BLaER1 treated with 17β-estradiol and CSF1 and Interleukin-3, amounts not matched to agents 10 nM and 100 nM (cell line): ENCODE results near the gene MIB1.

Source experiments
- H3K27ac ChIP-seq, 11 experiments: shearing (Covaris generic); formaldehyde crosslinking; 2 replicates each; pipeline ENCODE4 v1.8.1; 2022
- H3K27me3 ChIP-seq, 11 experiments: shearing (Covaris generic); formaldehyde crosslinking; 2 replicates each; pipeline ENCODE4 v1.8.1; 2022
- H3K36me3 ChIP-seq, 11 experiments: shearing (Covaris generic); formaldehyde crosslinking; 2 replicates each; pipeline ENCODE4 v1.8.1; 2022
- H3K4me1 ChIP-seq, 10 experiments: shearing (Covaris generic); formaldehyde crosslinking; 2 replicates each; pipeline ENCODE4 v1.8.1; 2022
- H3K4me2 ChIP-seq, 11 experiments: shearing (Covaris generic); formaldehyde crosslinking; 2 replicates each; pipeline ENCODE4 v1.8.1; 2022
- H3K4me3 ChIP-seq, 10 experiments: shearing (Covaris generic); formaldehyde crosslinking; 2 replicates each; pipeline ENCODE4 v1.8.1; 2022
- H3K9ac ChIP-seq, 11 experiments: shearing (Covaris generic); formaldehyde crosslinking; 2 replicates each; pipeline ENCODE4 v1.8.1; 2022
- H3K9me3 ChIP-seq, 11 experiments: shearing (Covaris generic); formaldehyde crosslinking; replicated peaks in 1 of 11; 2 replicates each; pipeline ENCODE4 v1.8.1; 2022
- H4K20me1 ChIP-seq, 11 experiments: shearing (Covaris generic); formaldehyde crosslinking; 2 replicates each; pipeline ENCODE4 v1.8.1; 2022
- Cebpa-rat ChIP-seq, 11 experiments: shearing (Covaris generic); IDR thresholded peaks; 2 replicates each; pipeline ENCODE4 v1.8.1; 2022

The MIB1 gene

GRCh38 chr18:21857871-21858270 lies 117.3 kb downstream of the MIB1 start:
- H3K4me3 ChIP-seq, result no peak overlapping the region
- no peak for TF ChIP-seq Cebpa-rat (IDR thresholded peaks at IDR 0.05)
- H3K27ac ChIP-seq, result no peak overlapping the region
- 0 out of 22 replicates have a peak, but pooled peaks cover 0 to under 1% (median 0%) of the 10 kb centered on the region in 11 experiments for H4K20me1 ChIP-seq
- H3K9me3 ChIP-seq, result peaks cover 0 to 4% (median 2%) of the 10 kb centered on the region in 11 experiments; a peak in 5 of 22 replicates
- H3K4me2 ChIP-seq, result peak overlapping the region in 2 of 11 experiments; percentile 56 to 57; a peak in 2 of 22 replicates
- no peaks in the 10 kb centered on the region for H3K27me3 ChIP-seq
- peaks cover 6 to 20% (median 9%) of the 10 kb centered on the region in 10 experiments; a peak in 19 of 20 replicates for H3K4me1 ChIP-seq
- peaks cover 53 to 94% (median 77%) of the 10 kb centered on the region in 11 experiments for H3K36me3 ChIP-seq
- H3K9ac ChIP-seq, result no peak overlapping the region

- H3K27ac ChIP-seq, result no peak overlapping the region
- H3K4me1 ChIP-seq, result peaks cover 0 to 14% (median 3%) of the 10 kb centered on the region in 10 experiments; a peak in 17 of 20 replicates
- no peak overlapping the region for H3K4me3 ChIP-seq
- H3K27me3 ChIP-seq, result no peaks in the 10 kb centered on the region
- peak overlapping the region in 1 of 11 experiments; percentile 56; a peak in 1 of 22 replicates for H3K4me2 ChIP-seq
- peaks cover 0 to 8% (median 6%) of the 10 kb centered on the region in 11 experiments; a peak in 8 of 22 replicates for H3K9me3 ChIP-seq
- H3K9ac ChIP-seq, result no peak overlapping the region
- no peak for TF ChIP-seq Cebpa-rat (IDR thresholded peaks at IDR 0.05)
- H4K20me1 ChIP-seq, result no peaks in the 10 kb centered on the region
- peaks cover 60 to 98% (median 84%) of the 10 kb centered on the region in 11 experiments for H3K36me3 ChIP-seq
Measured at GRCh38 chr18:21858544-21858943, 118.0 kb downstream of the MIB1 start.

- TF ChIP-seq Cebpa-rat (IDR thresholded peaks at IDR 0.05), result no peak
- peaks cover 0 to 8% (median 6%) of the 10 kb centered on the region in 11 experiments; a peak in 8 of 22 replicates for H3K9me3 ChIP-seq
- no peak overlapping the region for H3K4me3 ChIP-seq
- H3K4me1 ChIP-seq, result peaks cover 0 to 8% (median 0%) of the 10 kb centered on the region in 10 experiments; a peak in 4 of 20 replicates
- no peak overlapping the region for H3K9ac ChIP-seq
- peaks cover 47 to 79% (median 62%) of the 10 kb centered on the region in 11 experiments for H3K36me3 ChIP-seq
- no peak overlapping the region for H3K4me2 ChIP-seq
- H3K27me3 ChIP-seq, result no peaks in the 10 kb centered on the region
- no peak overlapping the region for H3K27ac ChIP-seq
- H4K20me1 ChIP-seq, result no peaks in the 10 kb centered on the region
Measured at GRCh38 chr18:21864386-21864785, 123.8 kb downstream of the MIB1 start.

- H3K36me3 ChIP-seq, result peaks cover 43 to 72% (median 58%) of the 10 kb centered on the region in 11 experiments
- H3K27ac ChIP-seq, result no peak overlapping the region
- no peaks in the 10 kb centered on the region for H4K20me1 ChIP-seq
- H3K27me3 ChIP-seq, result no peaks in the 10 kb centered on the region
- peaks cover 0 to 11% (median 0%) of the 10 kb centered on the region in 10 experiments; a peak in 4 of 20 replicates for H3K4me1 ChIP-seq
- H3K4me3 ChIP-seq, result no peak overlapping the region
- TF ChIP-seq Cebpa-rat (IDR thresholded peaks at IDR 0.05), result no peak
- H3K4me2 ChIP-seq, result no peak overlapping the region
- H3K9me3 ChIP-seq, result peaks cover 0 to 8% (median 6%) of the 10 kb centered on the region in 11 experiments; a peak in 8 of 22 replicates
- no peak overlapping the region for H3K9ac ChIP-seq
Measured at GRCh38 chr18:21865043-21865442, 124.5 kb downstream of the MIB1 start.

- Histone ChIP-seq H4K20me1 (no peaks in the 10 kb centered on the region), H3K27me3 (no peaks in the 10 kb centered on the region), H3K4me3 (no peak overlapping the region), H3K4me2 (peak overlapping the region in 1 of 11 experiments; percentile 16; a peak in 1 of 22 replicates), H3K9ac (no peak overlapping the region), H3K4me1 (peaks cover 0 to 11% (median 0%) of the 10 kb centered on the region in 10 experiments; a peak in 4 of 20 replicates), H3K36me3 (peaks cover 15 to 49% (median 31%) of the 10 kb centered on the region in 11 experiments; a peak in 21 of 22 replicates), H3K9me3 (no peaks in the 10 kb centered on the region), H3K27ac (no peak overlapping the region)
- TF ChIP-seq Cebpa-rat (IDR thresholded peaks at IDR 0.05), result no peak
Measured at GRCh38 chr18:21868770-21869169, 128.2 kb downstream of the MIB1 start.

GRCh38 chr18:21889570-21889969 lies 149.0 kb downstream of the MIB1 start:
- Histone ChIP-seq H3K27me3 (no peaks in the 10 kb centered on the region), H3K9me3 (peaks cover 9 to 26% (median 16%) of the 10 kb centered on the region in 11 experiments), H3K9ac (no peak overlapping the region), H3K27ac (no peak overlapping the region), H3K36me3 (no peaks in the 10 kb centered on the region), H3K4me3 (no peak overlapping the region), H3K4me1 (no peaks in the 10 kb centered on the region), H3K4me2 (no peak overlapping the region), H4K20me1 (no peaks in the 10 kb centered on the region)
- TF ChIP-seq Cebpa-rat (IDR thresholded peaks at IDR 0.05), result no peak

- Histone ChIP-seq H3K27ac (no peak overlapping the region), H3K27me3 (no peaks in the 10 kb centered on the region), H4K20me1 (no peaks in the 10 kb centered on the region), H3K4me3 (no peak overlapping the region), H3K9ac (no peak overlapping the region), H3K36me3 (no peaks in the 10 kb centered on the region), H3K9me3 (0 out of 22 replicates have a peak, but pooled peaks cover 0 to 2% (median 0%) of the 10 kb centered on the region in 11 experiments), H3K4me1 (no peaks in the 10 kb centered on the region), H3K4me2 (no peak overlapping the region)
- TF ChIP-seq Cebpa-rat (IDR thresholded peaks at IDR 0.05), result peak in 2 of 11 experiments; percentile 7 to 40; a peak in 1 of 22 replicates
Measured at GRCh38 chr18:21894619-21895367, 154.2 kb downstream of the MIB1 start.

GRCh38 chr18:21896732-21897336 lies 156.2 kb downstream of the MIB1 start:
- H3K36me3 ChIP-seq, result no peaks in the 10 kb centered on the region
- no peak overlapping the region for H3K4me2 ChIP-seq
- H3K9ac ChIP-seq, result no peak overlapping the region
- no peaks in the 10 kb centered on the region for H4K20me1 ChIP-seq
- no peaks in the 10 kb centered on the region for H3K27me3 ChIP-seq
- TF ChIP-seq Cebpa-rat (IDR thresholded peaks at IDR 0.05), result no peak
- no peak overlapping the region for H3K27ac ChIP-seq
- no peak overlapping the region for H3K4me3 ChIP-seq
- no peaks in the 10 kb centered on the region for H3K9me3 ChIP-seq
- no peaks in the 10 kb centered on the region for H3K4me1 ChIP-seq

- no peak for TF ChIP-seq Cebpa-rat (IDR thresholded peaks at IDR 0.05)
- Histone ChIP-seq H3K4me2 (no peak overlapping the region), H4K20me1 (no peaks in the 10 kb centered on the region), H3K27ac (no peak overlapping the region), H3K36me3 (no peaks in the 10 kb centered on the region), H3K9ac (no peak overlapping the region), H3K4me3 (no peak overlapping the region), H3K9me3 (no peaks in the 10 kb centered on the region), H3K27me3 (no peaks in the 10 kb centered on the region), H3K4me1 (no peaks in the 10 kb centered on the region)
Measured at GRCh38 chr18:21897811-21898210, 157.2 kb downstream of the MIB1 start.
